H9 (cell line): ENCODE results near the gene UQCC2. TPM values are rescaled to one million over a fixed set of nuclear protein-coding genes. Genes with fewer than 3 reads are reported as not detected.

ENCODE experiments used
- DNase-seq: peaks from one replicate; pipeline ENCODE4 v3.0.0-alpha.2; 2017
- H2AFZ ChIP-seq: one replicate; pipeline ENCODE4 v1.6.1; 2013; ENCODE audit warnings: mild to moderate bottlenecking, low read length, control low read depth, moderate library complexity
- H2AK5ac ChIP-seq: 2 replicates; pipeline ENCODE4 v1.6.1; 2013; ENCODE audit warnings: low read length, control low read depth, mixed read lengths; ENCODE audit not compliant: insufficient read length
- H2BK120ac ChIP-seq: one replicate; pipeline ENCODE4 v1.6.1; 2013; ENCODE audit warnings: low read depth, mild to moderate bottlenecking, low read length, control low read depth, inconsistent platforms; ENCODE audit not compliant: poor library complexity, severe bottlenecking
- H2BK12ac ChIP-seq: 2 replicates; pipeline ENCODE4 v1.6.1; 2013; ENCODE audit warnings: low read length, control low read depth, mixed read lengths, low read depth; ENCODE audit not compliant: insufficient read length
- H2BK15ac ChIP-seq: 2 replicates; pipeline ENCODE4 v1.6.1; 2013; ENCODE audit warnings: low read depth, low read length, control low read depth
- H2BK20ac ChIP-seq: one replicate; pipeline ENCODE4 v1.6.1; 2013; ENCODE audit warnings: low read depth, mild to moderate bottlenecking, low read length, control low read depth, inconsistent platforms; ENCODE audit not compliant: poor library complexity, severe bottlenecking
- H2BK5ac ChIP-seq: 2 replicates; pipeline ENCODE4 v1.6.1; 2013; ENCODE audit warnings: low read length, control low read depth, mixed read lengths; ENCODE audit not compliant: insufficient read length
- H3K14ac ChIP-seq: 2 replicates; pipeline ENCODE4 v1.6.1; 2013; ENCODE audit warnings: low read length, control low read depth; ENCODE audit not compliant: insufficient read depth
- H3K18ac ChIP-seq: 2 replicates; pipeline ENCODE4 v1.6.1; 2013; ENCODE audit warnings: low read depth, mild to moderate bottlenecking, mixed read lengths, low read length, control low read depth; ENCODE audit not compliant: insufficient read length
- H3K23ac ChIP-seq: 2 replicates; pipeline ENCODE4 v1.6.1; 2013; ENCODE audit warnings: low read length, control low read depth, mixed read lengths, low read depth; ENCODE audit not compliant: insufficient read length
- H3K23me2 ChIP-seq: 2 replicates; pipeline ENCODE4 v1.6.1; 2013; ENCODE audit warnings: low read depth, mild to moderate bottlenecking, mixed read lengths, low read length, control low read depth; ENCODE audit not compliant: insufficient read length, poor library complexity, severe bottlenecking
- H3K27ac ChIP-seq: 2 replicates; pipeline ENCODE4 v1.5.1; 2013; ENCODE audit warnings: low read length, control low read depth, mixed read lengths, low read depth; ENCODE audit not compliant: insufficient read length
- H3K27me3 ChIP-seq: 2 replicates; pipeline ENCODE4 v1.6.1; 2013; ENCODE audit warnings: low read length, control low read depth, inconsistent platforms; ENCODE audit not compliant: insufficient read depth
- H3K4ac ChIP-seq: 2 replicates; pipeline ENCODE4 v1.6.1; 2013; ENCODE audit warnings: low read depth, mild to moderate bottlenecking, control low read depth, inconsistent platforms, low read length, moderate library complexity
- H3K4me1 ChIP-seq: 2 replicates; pipeline ENCODE4 v1.6.1; 2013; ENCODE audit warnings: low read length, control low read depth, inconsistent platforms; ENCODE audit not compliant: insufficient read depth
- H3K4me2 ChIP-seq: 2 replicates; pipeline ENCODE4 v1.6.1; 2013; ENCODE audit warnings: low read length, control low read depth, mixed read lengths; ENCODE audit not compliant: insufficient read length, insufficient read depth
- H3K56ac ChIP-seq: 2 replicates; pipeline ENCODE4 v1.6.1; 2013; ENCODE audit warnings: low read depth, mild to moderate bottlenecking, mixed read lengths, low read length, control low read depth; ENCODE audit not compliant: insufficient read length
- H3K79me1 ChIP-seq: 2 replicates; pipeline ENCODE4 v1.6.1; 2013; ENCODE audit warnings: low read depth, mild to moderate bottlenecking, moderate library complexity, low read length, control low read depth, inconsistent platforms; ENCODE audit not compliant: insufficient read depth, poor library complexity, severe bottlenecking
- H3K79me2 ChIP-seq: 2 replicates; pipeline ENCODE4 v1.6.1; 2013; ENCODE audit warnings: low read length, control low read depth, inconsistent platforms; ENCODE audit not compliant: insufficient read depth
- H3K9ac ChIP-seq: 2 replicates; pipeline ENCODE4 v1.6.1; 2013; ENCODE audit warnings: low read length, control low read depth, mixed read lengths; ENCODE audit not compliant: insufficient read length; ENCODE audit errors: extremely low read depth
- H3K9me3 ChIP-seq: one replicate; pipeline ENCODE4 v1.6.1; 2013; ENCODE audit warnings: low read depth, low read length, inconsistent platforms; ENCODE audit not compliant: control insufficient read depth
- H3T11ph ChIP-seq: one replicate; pipeline ENCODE4 v1.6.1; 2013; ENCODE audit warnings: mild to moderate bottlenecking, low read length, control low read depth, inconsistent platforms
- H4K20me1 ChIP-seq: one replicate; pipeline ENCODE4 v1.6.1; 2013; ENCODE audit not compliant: control insufficient read depth, insufficient read length, insufficient read depth
- H4K5ac ChIP-seq: 2 replicates; pipeline ENCODE4 v1.6.1; 2013; ENCODE audit warnings: low read depth, mild to moderate bottlenecking, mixed read lengths, low read length, control low read depth; ENCODE audit not compliant: insufficient read length
- H4K8ac ChIP-seq: replicated peaks from 2 replicates; pipeline ENCODE4 v1.6.1; 2013; ENCODE audit warnings: low read length, control low read depth, mixed read lengths, low read depth; ENCODE audit not compliant: insufficient read length
- H4K91ac ChIP-seq: 2 replicates; pipeline ENCODE4 v1.6.1; 2013; ENCODE audit warnings: low read depth, mild to moderate bottlenecking, moderate library complexity, mixed read lengths, low read length, control low read depth; ENCODE audit not compliant: insufficient read length
- H3K27ac Mint-ChIP-seq, 3 experiments: 2 replicates in 2 of 3; 3 replicates in 1 of 3; pipeline ENCODE4 v1.8.0; 2020 to 2021; ENCODE audit warnings: mixed read lengths in 3 of 3, mild to moderate bottlenecking in 1 of 3, moderate library complexity in 1 of 3
- H3K27me3 Mint-ChIP-seq: 2 replicates; pipeline ENCODE4 v1.8.0; 2021; ENCODE audit warnings: low read depth, mild to moderate bottlenecking, moderate library complexity, mixed read lengths
- H3K36me3 Mint-ChIP-seq, 3 experiments: 2 replicates in 2 of 3; 3 replicates in 1 of 3; pipeline ENCODE4 v1.8.0; 2020 to 2021; ENCODE audit warnings: low read depth in 3 of 3, mixed read lengths in 3 of 3; ENCODE audit not compliant: insufficient read depth in 1 of 3
- H3K4me1 Mint-ChIP-seq, 2 experiments: 2 replicates each; pipeline ENCODE4 v1.8.0; 2020; ENCODE audit warnings: mixed read lengths in 2 of 2
- H3K4me3 Mint-ChIP-seq, 2 experiments: 2 replicates in 1 of 2; 3 replicates in 1 of 2; pipeline ENCODE4 v1.8.0; 2020 to 2021; ENCODE audit warnings: mild to moderate bottlenecking in 2 of 2, mixed read lengths in 2 of 2, moderate library complexity in 1 of 2
- H3K9me3 Mint-ChIP-seq, 2 experiments: 2 replicates in 1 of 2; 3 replicates in 1 of 2; pipeline ENCODE4 v1.8.0; 2020; ENCODE audit warnings: mild to moderate bottlenecking in 2 of 2, mixed read lengths in 2 of 2, moderate library complexity in 1 of 2
- WGBS: extraction: QIAGEN DNeasy Blood & Tissue Kit; methylation state at CpG from one replicate; pipeline ENCODE4 v1.1.7; 2013; ENCODE audit warnings: missing lambda C conversion rate, low lambda C conversion rate, mixed read lengths; ENCODE audit not compliant: insufficient read length; ENCODE audit errors: extremely low coverage; 5-methylcytosine and 5-hydroxymethylcytosine counted together
- total RNA-seq: library from RNA; stranded (reverse); gene quantifications from 2 replicates; pipeline ENCODE4 v1.2.1, GENCODE V29; 2021
- TF ChIP-seq, protein P1 (sequence below): fragments of 200-600 bp; sonication (generic); conservative IDR thresholded peaks from 3 replicates; pipeline ENCODE4 v1.8.0; 2021; ENCODE audit warnings: antibody characterized with exemption, mild to moderate bottlenecking

The UQCC2 gene
- total RNA-seq, 1 experiment from 2014 or later = 140 TPM

DNA sequence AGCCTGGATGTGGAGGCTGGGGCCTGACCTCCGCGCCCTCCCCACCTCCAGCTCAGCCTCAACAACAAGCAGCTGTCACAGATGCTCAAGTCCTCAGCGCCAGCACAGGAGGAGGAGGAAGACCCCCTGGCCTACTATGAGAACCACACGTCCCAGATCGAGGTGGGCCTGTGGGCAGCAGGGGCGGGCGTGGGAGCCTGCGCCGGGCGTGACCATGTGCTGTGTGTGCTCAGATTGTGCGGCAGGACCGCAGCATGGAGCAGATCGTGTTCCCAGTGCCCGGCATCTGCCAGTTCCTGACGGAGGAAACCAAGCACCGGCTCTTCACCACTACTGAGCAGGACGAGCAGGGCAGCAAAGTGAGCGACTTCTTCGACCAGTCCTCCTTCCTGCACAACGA is 23.5 kb downstream of the UQCC2 start:
- H3K79me2 ChIP-seq = no peaks in the 10 kb centered on the region
- Mint-ChIP-seq H3K4me3 (no peak overlapping the region), H3K4me1 (peaks cover 4 to 13% of the 10 kb centered on the region in 2 experiments; a peak in 3 of 4 replicates), H3K9me3 (no peaks in the 10 kb centered on the region), H3K36me3 (peaks cover 37 to 90% (median 88%) of the 10 kb centered on the region in 3 experiments; a peak in 6 of 7 replicates), H3K27me3 (no peaks in the 10 kb centered on the region), H3K27ac (no peak overlapping the region)
- no peak overlapping the region for H3K18ac ChIP-seq
- no peak overlapping the region for H2BK15ac ChIP-seq
- no peak overlapping the region for H4K91ac ChIP-seq
- DNase-seq = no peak
- H4K20me1 ChIP-seq = no peaks in the 10 kb centered on the region
- H3K4ac ChIP-seq = no peak overlapping the region
- H3K23ac ChIP-seq = no peak overlapping the region
- H3K23me2 ChIP-seq = no peaks in the 10 kb centered on the region
- TF ChIP-seq, protein P1, sequence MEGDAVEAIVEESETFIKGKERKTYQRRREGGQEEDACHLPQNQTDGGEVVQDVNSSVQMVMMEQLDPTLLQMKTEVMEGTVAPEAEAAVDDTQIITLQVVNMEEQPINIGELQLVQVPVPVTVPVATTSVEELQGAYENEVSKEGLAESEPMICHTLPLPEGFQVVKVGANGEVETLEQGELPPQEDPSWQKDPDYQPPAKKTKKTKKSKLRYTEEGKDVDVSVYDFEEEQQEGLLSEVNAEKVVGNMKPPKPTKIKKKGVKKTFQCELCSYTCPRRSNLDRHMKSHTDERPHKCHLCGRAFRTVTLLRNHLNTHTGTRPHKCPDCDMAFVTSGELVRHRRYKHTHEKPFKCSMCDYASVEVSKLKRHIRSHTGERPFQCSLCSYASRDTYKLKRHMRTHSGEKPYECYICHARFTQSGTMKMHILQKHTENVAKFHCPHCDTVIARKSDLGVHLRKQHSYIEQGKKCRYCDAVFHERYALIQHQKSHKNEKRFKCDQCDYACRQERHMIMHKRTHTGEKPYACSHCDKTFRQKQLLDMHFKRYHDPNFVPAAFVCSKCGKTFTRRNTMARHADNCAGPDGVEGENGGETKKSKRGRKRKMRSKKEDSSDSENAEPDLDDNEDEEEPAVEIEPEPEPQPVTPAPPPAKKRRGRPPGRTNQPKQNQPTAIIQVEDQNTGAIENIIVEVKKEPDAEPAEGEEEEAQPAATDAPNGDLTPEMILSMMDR = no peak
- no peak overlapping the region for H3K56ac ChIP-seq
- no peaks in the 10 kb centered on the region for H3K9me3 ChIP-seq
- H3K4me1 ChIP-seq = no peaks in the 10 kb centered on the region
- H2BK20ac ChIP-seq = no peak overlapping the region
- H2AK5ac ChIP-seq = no peak overlapping the region
- H4K5ac ChIP-seq = no peak overlapping the region
- H3K27ac ChIP-seq = no peak overlapping the region
- no peak overlapping the region for H2BK5ac ChIP-seq
- H3K4me2 ChIP-seq = no peak overlapping the region
- H2BK120ac ChIP-seq = no peak overlapping the region
- H2BK12ac ChIP-seq = no peak overlapping the region
- H3K27me3 ChIP-seq = no peaks in the 10 kb centered on the region
- no peak overlapping the region for H3K9ac ChIP-seq
- H2AFZ ChIP-seq = no peak overlapping the region
- H3K14ac ChIP-seq = no peak overlapping the region; the same call in 1 of the 2 replicates
- no peaks in the 10 kb centered on the region for H3K79me1 ChIP-seq
- no peak overlapping the region for H3T11ph ChIP-seq
- no CpG with 5 or more reads among the region's 20 CpGs for WGBS
- H4K8ac ChIP-seq = no peak overlapping the region
